HepG2 (cell line): ENCODE data around the gene NLGN4X. TPM values are rescaled to one million over a fixed set of nuclear protein-coding genes. Genes with fewer than 3 reads are reported as not detected.

ENCODE experiments used
- ATAC-seq: fragments of 200-7000 bp; cut with Tn5 transposase; 3 replicates; pipeline ENCODE4 v1.9.1; 2020; ENCODE audit warnings: mild to moderate bottlenecking, moderate library complexity
- BruUV-seq: library from RNA; stranded (reverse); fragments of 400-500 nt; replicated peaks from 2 replicates; lab custom pipeline; 2021; lab: Mats Ljungman, UMichigan
- CTCF ChIA-PET: fragments of 300-600 bp; formaldehyde crosslinking; extraction: SDS; loops from one replicate; lab custom pipeline; 2021; ENCODE audit warnings: low total read pairs, inconsistent platforms, low intra/inter-chr PET ratio; lab: Yijun Ruan, JAX
- POLR2A ChIA-PET: fragments of 350-600 bp; sonication (Branson Sonifier 250); formaldehyde crosslinking; loops from one replicate; lab custom pipeline; 2020; ENCODE audit warnings: antibody characterized with exemption, inconsistent platforms; lab: Yijun Ruan, JAX
- DNase-seq: peaks from one replicate; pipeline ENCODE4 v3.0.0-alpha.2; 2015; ENCODE audit warnings: low spot score
- FAIRE-seq: peaks from 3 replicates; lab custom pipeline; 2011; peaks lifted over from hg19 to GRCh38; lab: Jason Lieb, UNC
- H2AFZ ChIP-seq: one replicate; pipeline ENCODE4 v1.6.1; 2011; ENCODE audit warnings: low read length, inconsistent platforms
- H3K27ac ChIP-seq: fragments of 300-600 bp; 3 replicates; pipeline ENCODE4 v1.8.0; 2011; ENCODE audit warnings: mixed run types, mild to moderate bottlenecking, mixed read lengths, low read length, inconsistent platforms; ENCODE audit not compliant: insufficient read depth; ENCODE audit errors: extremely low read length
- H3K27me3 ChIP-seq, 2 experiments: fragments of 200-600 bp in 1 of 2; 2 replicates in 1 of 2; 3 replicates in 1 of 2; pipeline versions ENCODE4 v1.6.0 to v1.8.0; 2011; ENCODE audit warnings: low read length in 2 of 2, mild to moderate bottlenecking in 2 of 2, moderate library complexity in 2 of 2, inconsistent platforms in 1 of 2; ENCODE audit not compliant: insufficient read depth in 2 of 2, control insufficient read depth in 1 of 2
- H3K36me3 ChIP-seq, 2 experiments: fragments of 200-600 bp in 1 of 2; replicated peaks in 1 of 2; 2 replicates in 1 of 2; 3 replicates in 1 of 2; pipeline versions ENCODE4 v1.5.1 to v1.8.0; 2011; ENCODE audit warnings: low read length in 2 of 2, inconsistent platforms in 1 of 2; ENCODE audit not compliant: insufficient read depth in 2 of 2, control insufficient read depth in 1 of 2
- H3K4me1 ChIP-seq: 2 replicates; pipeline ENCODE4 v1.5.1; 2012; ENCODE audit warnings: low read length, inconsistent platforms; ENCODE audit not compliant: insufficient read depth
- H3K4me2 ChIP-seq: 2 replicates; pipeline ENCODE4 v1.6.0; 2011; ENCODE audit warnings: low read depth, low read length, inconsistent platforms
- H3K4me3 ChIP-seq, 3 experiments: fragments of 200-600 bp in 1 of 3; sonication (generic), shearing (Covaris generic) in 1 of 3; replicated peaks in 1 of 3; 2 replicates each; pipeline ENCODE4 v1.5.1; 2011 to 2016; ENCODE audit warnings: low read length in 3 of 3, inconsistent platforms in 2 of 3, low read depth in 2 of 3, mild to moderate bottlenecking in 2 of 3, control low read depth in 1 of 3, mixed read lengths in 1 of 3; ENCODE audit not compliant: insufficient read depth in 1 of 3
- H3K79me2 ChIP-seq: one replicate; pipeline ENCODE4 v1.6.1; 2011; ENCODE audit warnings: low read length, inconsistent platforms; ENCODE audit not compliant: insufficient read depth
- H3K9ac ChIP-seq: 2 replicates; pipeline ENCODE4 v1.6.0; 2011; ENCODE audit warnings: mild to moderate bottlenecking, low read depth, low read length, inconsistent platforms; ENCODE audit not compliant: insufficient read depth
- H3K9me3 ChIP-seq: 2 replicates; pipeline ENCODE4 v1.5.1; 2012; ENCODE audit warnings: mild to moderate bottlenecking, low read length
- H4K20me1 ChIP-seq: 2 replicates; pipeline ENCODE4 v1.6.0; 2011; ENCODE audit warnings: inconsistent platforms, mild to moderate bottlenecking, low read length, moderate library complexity; ENCODE audit not compliant: insufficient read depth
- ATRX ChIP-seq: sonication (generic); formaldehyde crosslinking; IDR thresholded peaks from 2 replicates; pipeline ENCODE4 v1.4.0; 2020; ENCODE audit warnings: missing genetic modification reagents, borderline replicate concordance
- KDM6A ChIP-seq: IDR thresholded peaks from 2 replicates; pipeline ENCODE4 v1.6.1; 2016; ENCODE audit warnings: low read depth
- NCOA2 ChIP-seq: sonication (generic); formaldehyde crosslinking; IDR thresholded peaks from 2 replicates; pipeline ENCODE4 v1.8.0; 2022; ENCODE audit warnings: inconsistent platforms
- PRMT3 ChIP-seq: sonication (generic); formaldehyde crosslinking; IDR thresholded peaks from 2 replicates; pipeline ENCODE4 v1.8.1; 2022; ENCODE audit warnings: low read depth, mild to moderate bottlenecking, moderate library complexity, missing genetic modification reagents, borderline replicate concordance
- PRPF4 ChIP-seq: fragments of 200-400 bp; formaldehyde crosslinking; IDR thresholded peaks from 2 replicates; pipeline ENCODE4 v1.6.1; 2016; ENCODE audit warnings: low read length, low read depth; ENCODE audit not compliant: poor library complexity, severe bottlenecking
- ZC3H4 ChIP-seq: sonication (generic); formaldehyde crosslinking; IDR thresholded peaks from 2 replicates; pipeline ENCODE4 v1.4.0; 2020; ENCODE audit warnings: missing genetic modification reagents, borderline replicate concordance
- ZNF563 ChIP-seq: sonication (generic); formaldehyde crosslinking; IDR thresholded peaks from 2 replicates; pipeline ENCODE4 v1.8.0; 2022; ENCODE audit warnings: mild to moderate bottlenecking, moderate library complexity, missing genetic modification reagents
- in situ Hi-C: cut with HindIII; loops from 2 replicates; pipeline ENCODE4 v1.10.0; 2017; ENCODE audit warnings: low pct_unique_long_range_greater_than_20kb; ENCODE audit not compliant: extremely low pct_ligation_motif_present
- intact Hi-C: fragments of 100-400 bp; cut with micrococcal nuclease; formaldehyde crosslinking; loops from one replicate; pipeline ENCODE4 v1.10.0; 2022; ENCODE audit not compliant: unreplicated experiment
- polyA plus RNA-seq, 8 experiments: library from polyadenylated mRNA; depleted of rRNA in 3 of 8; stranded (reverse) in 7 of 8; unstranded in 1 of 8; fragments of >200 nt; fragmentation: Illumina TruSeq in 4 of 8; extraction: Trizol in 4 of 8; gene quantifications; 2 replicates each; pipeline versions ENCODE4 v1.2.1 to v1.2.3, GENCODE V29; 2011 to 2016; ENCODE audit warnings: low read depth in 4 of 8, missing spikeins in 1 of 8, mixed read lengths in 1 of 8; ENCODE audit not compliant: insufficient read depth in 1 of 8
- total RNA-seq, 5 experiments: library from RNA; depleted of rRNA; stranded (reverse); fragments of >200 nt; fragmentation: Illumina TruSeq; extraction: Trizol; gene quantifications; 2 replicates each; pipeline ENCODE4 v1.2.3, GENCODE V29; 2016; ENCODE audit warnings: low read depth in 1 of 5
- TF ChIP-seq, protein P1 (sequence below): sonication (generic); formaldehyde crosslinking; IDR thresholded peaks from 2 replicates; pipeline ENCODE4 v1.5.0; 2020; ENCODE audit warnings: missing genetic modification reagents
- TF ChIP-seq, protein P2 (sequence below): sonication (generic); formaldehyde crosslinking; IDR thresholded peaks from 2 replicates; pipeline ENCODE4 v1.4.0; 2020; ENCODE audit warnings: missing genetic modification reagents, borderline replicate concordance
- TF ChIP-seq, protein P3 (sequence below): sonication (generic); formaldehyde crosslinking; IDR thresholded peaks from 2 replicates; pipeline ENCODE4 v1.4.0; 2020; ENCODE audit warnings: mild to moderate bottlenecking, low read depth, missing genetic modification reagents
- TF ChIP-seq, protein P4 (sequence below): sonication (generic); formaldehyde crosslinking; IDR thresholded peaks from 2 replicates; pipeline ENCODE4 v1.5.1; 2020; ENCODE audit warnings: missing genetic modification reagents, mild to moderate bottlenecking, borderline replicate concordance

NLGN4X gene
- total and polyA plus RNA-seq, 2 of the 13 experiments (the other 11 are each of a cell fraction or from before 2014, with no cell fraction given) = not detected

DNA sequence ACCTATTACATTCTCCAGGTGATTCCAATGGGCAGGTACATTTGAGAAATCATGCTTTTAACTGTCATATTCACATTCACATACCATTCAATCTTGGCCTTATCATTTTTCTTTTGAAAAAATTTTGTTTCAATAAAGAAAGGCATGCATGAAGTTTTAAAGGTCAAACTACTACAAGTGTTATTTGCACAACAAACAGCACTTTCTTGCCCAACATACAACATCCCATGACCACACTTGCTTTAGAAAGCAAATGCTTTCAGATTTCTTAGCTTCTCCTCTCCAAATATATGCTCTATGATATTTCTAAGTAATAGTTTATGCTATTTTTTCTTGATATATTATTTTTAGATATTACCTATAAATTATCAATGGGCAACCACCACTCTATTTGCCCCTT is 58.2 kb downstream of the NLGN4X start:
- Histone ChIP-seq H3K4me2 (no peak overlapping the region), H3K36me3 (no peaks in the 10 kb centered on the region), H3K9me3 (no peaks in the 10 kb centered on the region), H3K27me3 (no peaks in the 10 kb centered on the region), H3K27ac (no peak overlapping the region), H3K9ac (no peak overlapping the region), H2AFZ (no peak overlapping the region), H3K79me2 (no peaks in the 10 kb centered on the region), H4K20me1 (no peaks in the 10 kb centered on the region), H3K4me3 (no peak overlapping the region), H3K4me1 (no peaks in the 10 kb centered on the region)
- intact Hi-C loops = no loop called here
- CTCF ChIA-PET = no interaction called here
- in situ Hi-C loops = no loop called here
- FAIRE-seq (no peak), DNase-seq (no peak), ATAC-seq (no peak)
- TF ChIP-seq, protein P1, sequence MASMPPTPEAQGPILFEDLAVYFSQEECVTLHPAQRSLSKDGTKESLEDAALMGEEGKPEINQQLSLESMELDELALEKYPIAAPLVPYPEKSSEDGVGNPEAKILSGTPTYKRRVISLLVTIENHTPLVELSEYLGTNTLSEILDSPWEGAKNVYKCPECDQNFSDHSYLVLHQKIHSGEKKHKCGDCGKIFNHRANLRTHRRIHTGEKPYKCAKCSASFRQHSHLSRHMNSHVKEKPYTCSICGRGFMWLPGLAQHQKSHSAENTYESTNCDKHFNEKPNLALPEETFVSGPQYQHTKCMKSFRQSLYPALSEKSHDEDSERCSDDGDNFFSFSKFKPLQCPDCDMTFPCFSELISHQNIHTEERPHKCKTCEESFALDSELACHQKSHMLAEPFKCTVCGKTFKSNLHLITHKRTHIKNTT (CRISPR knock-in tag) = no peak
- TF ChIP-seq, protein P2, sequence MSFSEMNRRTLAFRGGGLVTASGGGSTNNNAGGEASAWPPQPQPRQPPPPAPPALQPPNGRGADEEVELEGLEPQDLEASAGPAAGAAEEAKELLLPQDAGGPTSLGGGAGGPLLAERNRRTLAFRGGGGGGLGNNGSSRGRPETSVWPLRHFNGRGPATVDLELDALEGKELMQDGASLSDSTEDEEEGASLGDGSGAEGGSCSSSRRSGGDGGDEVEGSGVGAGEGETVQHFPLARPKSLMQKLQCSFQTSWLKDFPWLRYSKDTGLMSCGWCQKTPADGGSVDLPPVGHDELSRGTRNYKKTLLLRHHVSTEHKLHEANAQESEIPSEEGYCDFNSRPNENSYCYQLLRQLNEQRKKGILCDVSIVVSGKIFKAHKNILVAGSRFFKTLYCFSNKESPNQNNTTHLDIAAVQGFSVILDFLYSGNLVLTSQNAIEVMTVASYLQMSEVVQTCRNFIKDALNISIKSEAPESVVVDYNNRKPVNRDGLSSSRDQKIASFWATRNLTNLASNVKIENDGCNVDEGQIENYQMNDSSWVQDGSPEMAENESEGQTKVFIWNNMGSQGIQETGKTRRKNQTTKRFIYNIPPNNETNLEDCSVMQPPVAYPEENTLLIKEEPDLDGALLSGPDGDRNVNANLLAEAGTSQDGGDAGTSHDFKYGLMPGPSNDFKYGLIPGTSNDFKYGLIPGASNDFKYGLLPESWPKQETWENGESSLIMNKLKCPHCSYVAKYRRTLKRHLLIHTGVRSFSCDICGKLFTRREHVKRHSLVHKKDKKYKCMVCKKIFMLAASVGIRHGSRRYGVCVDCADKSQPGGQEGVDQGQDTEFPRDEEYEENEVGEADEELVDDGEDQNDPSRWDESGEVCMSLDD (CRISPR knock-in tag) = no peak
- TF ChIP-seq ATRX = no peak
- TF ChIP-seq NCOA2 (CRISPR knock-in tag) = no peak
- TF ChIP-seq, protein P3, sequence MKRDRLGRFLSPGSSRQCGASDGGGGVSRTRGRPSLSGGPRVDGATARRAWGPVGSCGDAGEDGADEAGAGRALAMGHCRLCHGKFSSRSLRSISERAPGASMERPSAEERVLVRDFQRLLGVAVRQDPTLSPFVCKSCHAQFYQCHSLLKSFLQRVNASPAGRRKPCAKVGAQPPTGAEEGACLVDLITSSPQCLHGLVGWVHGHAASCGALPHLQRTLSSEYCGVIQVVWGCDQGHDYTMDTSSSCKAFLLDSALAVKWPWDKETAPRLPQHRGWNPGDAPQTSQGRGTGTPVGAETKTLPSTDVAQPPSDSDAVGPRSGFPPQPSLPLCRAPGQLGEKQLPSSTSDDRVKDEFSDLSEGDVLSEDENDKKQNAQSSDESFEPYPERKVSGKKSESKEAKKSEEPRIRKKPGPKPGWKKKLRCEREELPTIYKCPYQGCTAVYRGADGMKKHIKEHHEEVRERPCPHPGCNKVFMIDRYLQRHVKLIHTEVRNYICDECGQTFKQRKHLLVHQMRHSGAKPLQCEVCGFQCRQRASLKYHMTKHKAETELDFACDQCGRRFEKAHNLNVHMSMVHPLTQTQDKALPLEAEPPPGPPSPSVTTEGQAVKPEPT = no peak
- TF ChIP-seq, protein P4, sequence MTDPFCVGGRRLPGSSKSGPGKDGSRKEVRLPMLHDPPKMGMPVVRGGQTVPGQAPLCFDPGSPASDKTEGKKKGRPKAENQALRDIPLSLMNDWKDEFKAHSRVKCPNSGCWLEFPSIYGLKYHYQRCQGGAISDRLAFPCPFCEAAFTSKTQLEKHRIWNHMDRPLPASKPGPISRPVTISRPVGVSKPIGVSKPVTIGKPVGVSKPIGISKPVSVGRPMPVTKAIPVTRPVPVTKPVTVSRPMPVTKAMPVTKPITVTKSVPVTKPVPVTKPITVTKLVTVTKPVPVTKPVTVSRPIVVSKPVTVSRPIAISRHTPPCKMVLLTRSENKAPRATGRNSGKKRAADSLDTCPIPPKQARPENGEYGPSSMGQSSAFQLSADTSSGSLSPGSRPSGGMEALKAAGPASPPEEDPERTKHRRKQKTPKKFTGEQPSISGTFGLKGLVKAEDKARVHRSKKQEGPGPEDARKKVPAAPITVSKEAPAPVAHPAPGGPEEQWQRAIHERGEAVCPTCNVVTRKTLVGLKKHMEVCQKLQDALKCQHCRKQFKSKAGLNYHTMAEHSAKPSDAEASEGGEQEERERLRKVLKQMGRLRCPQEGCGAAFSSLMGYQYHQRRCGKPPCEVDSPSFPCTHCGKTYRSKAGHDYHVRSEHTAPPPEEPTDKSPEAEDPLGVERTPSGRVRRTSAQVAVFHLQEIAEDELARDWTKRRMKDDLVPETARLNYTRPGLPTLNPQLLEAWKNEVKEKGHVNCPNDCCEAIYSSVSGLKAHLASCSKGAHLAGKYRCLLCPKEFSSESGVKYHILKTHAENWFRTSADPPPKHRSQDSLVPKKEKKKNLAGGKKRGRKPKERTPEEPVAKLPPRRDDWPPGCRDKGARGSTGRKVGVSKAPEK = no peak
- TF ChIP-seq KDM6A (CRISPR knock-in tag) = no peak
- no peak for TF ChIP-seq PRPF4
- no peak for TF ChIP-seq ZC3H4
- no peak for TF ChIP-seq PRMT3 (CRISPR knock-in tag)
- TF ChIP-seq ZNF563 (CRISPR knock-in tag) = no peak
- POLR2A ChIA-PET = no interaction called here
- BruUV-seq = no TSS peak
